Adrenal gland (tissue), 12 donors: ENCODE data around the gene CHRNG. TPM values are rescaled to one million over a fixed set of nuclear protein-coding genes. Genes with fewer than 3 reads are reported as not detected.

Experiments used
- DNase-seq, 7 donors: peaks; one replicate each; pipeline ENCODE4 v3.0.0-alpha.2; 2019 to 2020
- H3K27ac ChIP-seq, 5 donors: fragments of 200-600 bp; sonication (generic) in 4 of 5; 1 replicate in 3 of 5; 2 replicates in 2 of 5; pipeline versions ENCODE4 v1.5.1 to v1.8.0; 2016 to 2020; ENCODE audit warnings: mild to moderate bottlenecking in 1 of 5
- H3K27me3 ChIP-seq: fragments of 200-600 bp; 2 replicates; pipeline ENCODE4 v1.8.0; 2021
- H3K36me3 ChIP-seq, 2 donors: fragments of 200-600 bp; replicated peaks in 1 of 2; 1 replicate in 1 of 2; 2 replicates in 1 of 2; pipeline versions ENCODE4 v1.5.1 to v1.8.0; 2018 to 2022
- H3K4me1 ChIP-seq, 2 donors: fragments of 200-600 bp; replicated peaks in 1 of 2; 1 replicate in 1 of 2; 2 replicates in 1 of 2; pipeline versions ENCODE4 v1.5.1 to v1.8.0; 2018 to 2021
- H3K4me3 ChIP-seq, 4 donors: fragments of 200-600 bp; sonication (generic) in 3 of 4; one replicate each; pipeline ENCODE4 v1.5.1; 2016 to 2018
- H3K9me3 ChIP-seq, 3 donors: fragments of 200-600 bp; sonication (generic) in 1 of 3; replicated peaks in 1 of 3; 1 replicate in 2 of 3; 2 replicates in 1 of 3; pipeline versions ENCODE4 v1.5.1 to v1.8.0; 2016 to 2021
- POLR2A ChIP-seq, 2 donors: fragments of 450-650 bp; IDR thresholded peaks; one replicate each; pipeline ENCODE4 v1.6.1; 2017; ENCODE audit warnings: antibody characterized with exemption in 2 of 2, mild to moderate bottlenecking in 2 of 2, moderate library complexity in 1 of 2
- WGBS, 4 donors: extraction: QIAGEN DNeasy Blood & Tissue Kit in 2 of 4; methylation state at CpG; one replicate each; pipeline versions ENCODE4 v1.1.5 to v1.1.7; 2013 to 2017; 5-methylcytosine and 5-hydroxymethylcytosine counted together
- intact Hi-C, 2 donors: fragments of 100-400 bp; cut with DNase I; formaldehyde crosslinking; loops; one replicate each; pipeline versions ENCODE4 v1.14.1 to v1.15.0; 2022 to 2023
- polyA plus RNA-seq, 3 donors: library from polyadenylated mRNA; stranded (reverse); fragments of 200-250 nt in 2 of 3; fragments of 350-450 nt in 1 of 3; fragmentation: Illumina TruSeq in 1 of 3; extraction: RNeasy Lipid Tissue Mini Kit (QIAGEN cat#74804) in 1 of 3; gene quantifications; one replicate each; pipeline ENCODE4 v1.2.3, GENCODE V29; 2013 to 2014
- total RNA-seq, 9 donors: library from RNA; depleted of rRNA in 4 of 9; stranded (reverse); fragments of >200 nt in 4 of 9; fragments of 120-200 nt in 1 of 9; fragmentation: NEBNext Ultra II Directional in 1 of 9; extraction: Animal tissue kit (Norgen Biotek cat#: 25700) in 1 of 9; gene quantifications; one replicate each; pipeline versions ENCODE4 v1.1.0 to v1.2.4, GENCODE V29; 2013 to 2023
- TF ChIP-seq, protein P1 (sequence below), 6 experiments: fragments of 450-650 bp in 4 of 6; fragments of 200-600 bp in 2 of 6; sonication (generic) in 1 of 6; IDR thresholded peaks; 1 replicate in 5 of 6; 2 replicates in 1 of 6; pipeline versions ENCODE4 v1.5.1 to v1.8.0; 2016 to 2021; ENCODE audit warnings: antibody characterized with exemption in 6 of 6, mild to moderate bottlenecking in 2 of 6, moderate library complexity in 1 of 6
- donor health status: healthy with polysubstance abuse.
- donor health status: Bipolar disorder and iron deficiency.
- donor health status: DM: yes; HTN: yes; CAD: no.
- donor health status: DM: no; HTN: no; CAD: no.
- donor health status: DM: no; HTN: no; CAD: no.
- donor health status: DM: yes; HTN: yes; CAD: no.

Gene CHRNG
- total and polyA plus RNA-seq, 12 donors = 0.08 to 0.22 TPM; not detected in 10

DNA sequence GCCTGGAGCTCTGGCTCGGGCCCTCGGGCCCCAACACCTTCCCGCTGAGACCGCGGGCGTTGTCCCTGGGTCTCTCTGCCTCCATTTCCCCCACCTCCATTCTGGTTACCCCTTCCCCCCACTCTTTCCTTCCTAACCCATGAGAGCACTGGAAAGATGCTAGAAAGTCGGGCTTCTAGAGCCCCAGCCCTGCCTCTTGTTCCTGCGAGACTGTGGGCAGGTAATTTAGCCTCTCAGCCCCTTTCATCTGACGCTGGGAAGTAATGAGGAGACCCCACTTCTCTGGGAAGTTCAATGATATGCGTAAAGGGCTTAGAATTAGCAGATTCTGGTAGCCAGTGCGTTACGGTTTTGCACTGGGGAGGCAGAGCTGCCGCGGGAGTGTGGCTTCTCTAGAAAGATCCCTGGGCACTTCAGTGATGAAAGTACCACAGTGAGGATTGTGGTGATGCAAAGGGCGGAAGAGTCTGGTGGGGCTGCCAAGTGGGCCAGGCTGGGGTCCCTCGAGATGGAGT, 35.6 kb upstream of the CHRNG start:
- Histone ChIP-seq H3K9me3 (no peaks in the 10 kb centered on the region), H3K4me3 (no peak overlapping the region), H3K27ac (peak overlapping the region in 1 of 5 donors; percentile 44), H3K4me1 (peaks cover 16 to 27% of the 10 kb centered on the region in 2 donors), H3K36me3 (no peaks in the 10 kb centered on the region), H3K27me3 (no peaks in the 10 kb centered on the region)
- TF ChIP-seq POLR2A (IDR thresholded peaks at IDR 0.05) = no peak
- TF ChIP-seq, protein P1, sequence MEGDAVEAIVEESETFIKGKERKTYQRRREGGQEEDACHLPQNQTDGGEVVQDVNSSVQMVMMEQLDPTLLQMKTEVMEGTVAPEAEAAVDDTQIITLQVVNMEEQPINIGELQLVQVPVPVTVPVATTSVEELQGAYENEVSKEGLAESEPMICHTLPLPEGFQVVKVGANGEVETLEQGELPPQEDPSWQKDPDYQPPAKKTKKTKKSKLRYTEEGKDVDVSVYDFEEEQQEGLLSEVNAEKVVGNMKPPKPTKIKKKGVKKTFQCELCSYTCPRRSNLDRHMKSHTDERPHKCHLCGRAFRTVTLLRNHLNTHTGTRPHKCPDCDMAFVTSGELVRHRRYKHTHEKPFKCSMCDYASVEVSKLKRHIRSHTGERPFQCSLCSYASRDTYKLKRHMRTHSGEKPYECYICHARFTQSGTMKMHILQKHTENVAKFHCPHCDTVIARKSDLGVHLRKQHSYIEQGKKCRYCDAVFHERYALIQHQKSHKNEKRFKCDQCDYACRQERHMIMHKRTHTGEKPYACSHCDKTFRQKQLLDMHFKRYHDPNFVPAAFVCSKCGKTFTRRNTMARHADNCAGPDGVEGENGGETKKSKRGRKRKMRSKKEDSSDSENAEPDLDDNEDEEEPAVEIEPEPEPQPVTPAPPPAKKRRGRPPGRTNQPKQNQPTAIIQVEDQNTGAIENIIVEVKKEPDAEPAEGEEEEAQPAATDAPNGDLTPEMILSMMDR (IDR thresholded peaks at IDR 0.05) = no peak
- DNase-seq = no peak
- WGBS, 4 donors = 59 to 68% (median 63%) methylated on average over 16 of the region's 16 CpGs
- intact Hi-C loops = no loop called here

DNA sequence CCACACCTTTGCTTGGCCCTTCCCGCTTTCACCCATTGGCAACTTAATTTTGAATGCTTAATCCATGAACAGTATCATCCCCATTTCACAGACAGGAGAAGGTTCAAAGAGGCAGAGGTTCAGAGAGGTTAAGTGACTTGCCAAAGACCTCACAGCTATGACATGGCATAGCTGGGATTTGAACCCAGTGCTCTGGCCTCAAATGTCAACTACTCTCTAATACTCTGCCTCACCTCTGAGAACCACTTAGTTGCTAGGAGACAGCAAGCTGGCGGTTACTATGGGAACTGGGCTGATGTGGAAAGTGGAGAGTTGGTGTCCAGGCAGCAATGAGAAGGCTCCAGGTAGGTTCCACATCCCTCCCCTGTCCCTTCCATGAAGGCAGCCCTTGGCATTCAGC, 35.1 kb upstream of the CHRNG start:
- H3K27ac ChIP-seq = no peak overlapping the region
- intact Hi-C loops = no loop called here
- peak in 1 of 7 donors; percentile 67 for DNase-seq
- 64 to 90% (median 85%) methylated on average over 2 of the region's 2 CpGs for WGBS, 4 donors
- H3K4me1 ChIP-seq = peaks cover 16 to 27% of the 10 kb centered on the region in 2 donors
- H3K9me3 ChIP-seq = no peaks in the 10 kb centered on the region
- TF ChIP-seq, protein P1 (IDR thresholded peaks at IDR 0.05) = no peak
- no peak for TF ChIP-seq POLR2A (IDR thresholded peaks at IDR 0.05)
- no peaks in the 10 kb centered on the region for H3K27me3 ChIP-seq
- no peak overlapping the region for H3K4me3 ChIP-seq
- no peaks in the 10 kb centered on the region for H3K36me3 ChIP-seq

DNA sequence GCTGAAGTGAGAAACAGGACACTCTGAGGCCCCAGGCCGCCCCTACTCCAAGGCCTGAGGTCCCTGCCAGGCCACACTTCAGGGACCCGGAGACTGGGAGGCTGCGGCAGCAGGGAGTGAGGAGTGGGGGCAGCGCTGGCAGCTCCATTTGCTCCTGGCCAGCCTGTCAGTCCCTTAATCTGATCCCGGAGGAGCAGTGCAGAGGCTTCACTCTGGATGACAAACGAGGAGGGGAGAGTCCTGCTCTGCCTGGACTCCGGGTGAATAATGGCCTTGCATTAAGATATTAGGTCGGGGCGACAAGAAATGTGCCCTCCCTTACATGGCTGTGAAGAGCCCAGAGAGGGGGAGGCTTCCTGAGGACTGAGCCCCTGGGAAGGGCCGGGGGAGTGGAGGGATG, 33.6 kb upstream of the CHRNG start:
- H3K4me1 ChIP-seq = peaks cover 16 to 26% of the 10 kb centered on the region in 2 donors
- no peaks in the 10 kb centered on the region for H3K9me3 ChIP-seq
- H3K27me3 ChIP-seq = no peaks in the 10 kb centered on the region
- intact Hi-C loops = no loop called here
- TF ChIP-seq POLR2A (IDR thresholded peaks at IDR 0.05) = no peak
- TF ChIP-seq, protein P1 (IDR thresholded peaks at IDR 0.05) = no peak
- H3K27ac ChIP-seq = peak overlapping the region in 1 of 5 donors; percentile 8
- 34 to 45% (median 44%) methylated on average over 10 of the region's 10 CpGs for WGBS, 4 donors
- no peaks in the 10 kb centered on the region for H3K36me3 ChIP-seq
- no peak for DNase-seq
- no peak overlapping the region for H3K4me3 ChIP-seq

DNA sequence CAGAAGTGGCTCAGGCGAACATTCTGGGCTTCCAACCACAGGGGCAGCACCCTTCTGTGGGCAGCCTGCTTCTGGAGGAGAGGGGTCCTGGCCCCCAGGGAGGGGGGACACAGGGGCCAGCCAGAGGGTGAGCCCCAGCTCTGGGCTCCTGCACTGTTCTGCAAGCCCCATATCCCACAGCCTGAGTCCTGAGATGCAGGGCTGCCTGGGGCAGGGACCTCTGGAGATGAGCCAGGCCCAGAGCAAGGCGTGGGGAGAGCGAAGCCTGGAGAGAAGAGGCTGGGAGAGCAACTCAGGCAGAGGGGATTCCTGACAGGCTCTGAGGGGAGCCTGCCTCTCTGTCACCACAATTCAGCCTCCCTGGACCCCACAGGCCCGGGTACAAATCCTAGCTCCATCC, 32.8 kb upstream of the CHRNG start:
- Histone ChIP-seq H3K27ac (no peak overlapping the region), H3K4me1 (peaks cover 11 to 23% of the 10 kb centered on the region in 2 donors), H3K9me3 (no peaks in the 10 kb centered on the region), H3K4me3 (no peak overlapping the region), H3K27me3 (no peaks in the 10 kb centered on the region), H3K36me3 (no peaks in the 10 kb centered on the region)
- TF ChIP-seq POLR2A (IDR thresholded peaks at IDR 0.05) = no peak
- TF ChIP-seq, protein P1 (IDR thresholded peaks at IDR 0.05) = no peak
- no peak for DNase-seq
- intact Hi-C loops = no loop called here
- WGBS, 4 donors = 83 to 90% (median 85%) methylated on average over 2 to 4 of the region's 4 CpGs
